GM20000 (cell line): ENCODE measurements around the gene COPG1.

Experiments
- DNase-seq: peaks from one replicate; pipeline ENCODE4 v3.0.0; 2012; ENCODE audit warnings: low spot score
- CTCF ChIP-seq: IDR thresholded peaks from 2 replicates; pipeline ENCODE4 v1.5.1; 2012; ENCODE audit warnings: mild to moderate bottlenecking, control low read depth; ENCODE audit errors: extremely low read depth, missing control alignments

COPG1 gene

DNA sequence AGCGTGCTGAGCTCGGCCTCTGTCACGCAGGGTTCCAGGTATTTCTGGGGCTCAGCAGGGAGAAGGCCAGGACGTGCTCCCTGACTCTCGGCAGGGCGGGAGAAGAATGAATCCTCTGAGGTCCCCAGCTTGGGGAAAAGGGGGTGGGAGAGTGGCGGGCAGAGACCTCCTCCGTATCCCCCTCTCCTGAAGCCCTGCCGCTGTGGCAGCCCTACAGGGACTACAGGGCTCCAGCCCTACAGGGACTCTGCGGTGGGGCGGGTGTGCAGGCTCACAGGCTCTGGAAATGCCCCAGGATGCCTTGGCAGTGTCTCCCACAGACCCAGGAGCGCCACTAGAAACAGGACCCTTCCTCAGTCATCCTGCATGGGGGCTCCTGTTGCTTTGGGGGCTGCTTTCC lies 75.4 kb downstream of the COPG1 start:
- DNase-seq: no peak
- TF ChIP-seq CTCF: no peak

GRCh38 chr3:129325383-129325782 lies 76.0 kb downstream of the COPG1 start:
- no peak for TF ChIP-seq CTCF
- no peak for DNase-seq

GRCh38 chr3:129326138-129326537 lies 76.7 kb downstream of the COPG1 start:
- no peak for DNase-seq
- TF ChIP-seq CTCF: no peak

GRCh38 chr3:129326595-129326994 lies 77.2 kb downstream of the COPG1 start:
- DNase-seq: no peak
- no peak for TF ChIP-seq CTCF
